ENCODE measurements around the gene ID4. TPM values are rescaled to one million over a fixed set of nuclear protein-coding genes. Genes with fewer than 3 reads are reported as not detected.

Gene ID4
- total RNA-seq, 2 experiments from 2014 or later: 1.6 to 2.1 TPM

DNA sequence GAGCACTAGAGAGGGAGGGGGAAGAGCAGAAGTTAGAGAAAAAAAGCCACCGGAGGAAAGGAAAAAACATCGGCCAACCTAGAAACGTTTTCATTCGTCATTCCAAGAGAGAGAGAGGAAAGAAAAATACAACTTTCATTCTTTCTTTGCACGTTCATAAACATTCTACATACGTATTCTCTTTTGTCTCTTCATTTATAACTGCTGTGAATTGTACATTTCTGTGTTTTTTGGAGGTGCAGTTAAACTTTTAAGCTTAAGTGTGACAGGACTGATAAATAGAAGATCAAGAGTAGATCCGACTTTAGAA, 2.0 kb downstream of the ID4 start:
- Histone ChIP-seq H3K9me3 (ENCODE audit: low read length) (no peaks in the 10 kb centered on the region), H3K27ac (ENCODE audit: low read depth, low read length, poor library complexity, severe bottlenecking) (peak overlapping the region; percentile 96), H3K4me1 (ENCODE audit: insufficient read depth, low read length, poor library complexity, severe bottlenecking) (peaks cover 63% of the 10 kb centered on the region), H2AFZ (ENCODE audit: low read length) (peak overlapping the region; percentile 58; the same call in 1 of the 2 replicates), H3K9me2 (ENCODE audit: insufficient read depth, low read length) (no peaks in the 10 kb centered on the region), H3K79me2 (ENCODE audit: insufficient read depth, low read depth, low read length) (peaks cover 25% of the 10 kb centered on the region; the same call in 1 of the 2 replicates), H3K4me3 (ENCODE audit: low read depth, low read length, poor library complexity, severe bottlenecking) (peak overlapping the region; percentile 80), H4K20me1 (ENCODE audit: insufficient read depth, low read length) (no peaks in the 10 kb centered on the region), H3K36me3 (ENCODE audit: insufficient read depth, low read length) (no peaks in the 10 kb centered on the region), H3K4me2 (ENCODE audit: low read length) (peak overlapping the region; percentile 80)
- BruUV-seq (replicated peaks): no TSS peak
- intact Hi-C loops (cut with micrococcal nuclease; ENCODE audit: unreplicated experiment): loop anchor here (1.0 to 10.0 kb wide), 5 partner anchors 37 to 1474 kb away; no protein-coding TSS in a partner anchor
- TF ChIP-seq EZH2phosphoT487 (IDR thresholded peaks at IDR 0.05; ENCODE audit: borderline replicate concordance, low read depth, low read length): no peak
- TF ChIP-seq, protein P1, sequence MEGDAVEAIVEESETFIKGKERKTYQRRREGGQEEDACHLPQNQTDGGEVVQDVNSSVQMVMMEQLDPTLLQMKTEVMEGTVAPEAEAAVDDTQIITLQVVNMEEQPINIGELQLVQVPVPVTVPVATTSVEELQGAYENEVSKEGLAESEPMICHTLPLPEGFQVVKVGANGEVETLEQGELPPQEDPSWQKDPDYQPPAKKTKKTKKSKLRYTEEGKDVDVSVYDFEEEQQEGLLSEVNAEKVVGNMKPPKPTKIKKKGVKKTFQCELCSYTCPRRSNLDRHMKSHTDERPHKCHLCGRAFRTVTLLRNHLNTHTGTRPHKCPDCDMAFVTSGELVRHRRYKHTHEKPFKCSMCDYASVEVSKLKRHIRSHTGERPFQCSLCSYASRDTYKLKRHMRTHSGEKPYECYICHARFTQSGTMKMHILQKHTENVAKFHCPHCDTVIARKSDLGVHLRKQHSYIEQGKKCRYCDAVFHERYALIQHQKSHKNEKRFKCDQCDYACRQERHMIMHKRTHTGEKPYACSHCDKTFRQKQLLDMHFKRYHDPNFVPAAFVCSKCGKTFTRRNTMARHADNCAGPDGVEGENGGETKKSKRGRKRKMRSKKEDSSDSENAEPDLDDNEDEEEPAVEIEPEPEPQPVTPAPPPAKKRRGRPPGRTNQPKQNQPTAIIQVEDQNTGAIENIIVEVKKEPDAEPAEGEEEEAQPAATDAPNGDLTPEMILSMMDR (conservative IDR thresholded peaks at IDR 0.05; ENCODE audit: low read length): no peak
- ChIA-PET CTCF (ENCODE audit: unreplicated experiment) (interaction anchor here (1.0 kb wide), 1 partner anchor 58 kb away, joined by 3 read pairs; no protein-coding TSS in a partner anchor), POLR2A (interaction anchor here (0.7 to 2.5 kb wide), 10 partner anchors 9 to 251 kb away, joined by 3 to 39 read pairs (median 6); no protein-coding TSS in a partner anchor)
- no peak for DNase-seq (ENCODE audit: low spot score)

DNA sequence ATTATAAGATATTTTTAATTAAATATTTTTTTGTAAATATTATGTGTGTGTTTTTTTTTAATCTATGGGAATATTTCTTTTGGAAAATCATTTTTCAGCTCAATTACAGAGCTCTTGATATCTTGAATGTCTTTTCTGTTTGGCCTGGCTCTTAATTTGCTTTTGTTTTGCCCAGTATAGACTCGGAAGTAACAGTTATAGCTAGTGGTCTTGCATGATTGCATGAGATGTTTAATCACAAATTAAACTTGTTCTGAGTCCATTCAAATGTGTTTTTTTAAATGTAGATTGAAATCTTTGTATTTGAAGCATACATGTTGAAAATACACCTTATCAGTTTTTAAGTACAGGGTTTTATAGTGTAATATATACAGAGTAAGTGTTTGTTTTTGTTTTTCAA, 2.6 kb downstream of the ID4 start:
- peak; percentile 43 for DNase-seq (ENCODE audit: low spot score)
- Histone ChIP-seq H3K36me3 (ENCODE audit: insufficient read depth, low read length) (no peaks in the 10 kb centered on the region), H3K9me3 (ENCODE audit: low read length) (no peaks in the 10 kb centered on the region), H3K4me1 (ENCODE audit: insufficient read depth, low read length, poor library complexity, severe bottlenecking) (peaks cover 69% of the 10 kb centered on the region), H2AFZ (ENCODE audit: low read length) (peak overlapping the region; percentile 76; the same call in 1 of the 2 replicates), H3K79me2 (ENCODE audit: insufficient read depth, low read depth, low read length) (peaks cover 22% of the 10 kb centered on the region; the same call in 1 of the 2 replicates), H3K27ac (ENCODE audit: low read depth, low read length, poor library complexity, severe bottlenecking) (peak overlapping the region; percentile 96), H3K4me2 (ENCODE audit: low read length) (peak overlapping the region; percentile 80), H4K20me1 (ENCODE audit: insufficient read depth, low read length) (no peaks in the 10 kb centered on the region), H3K9me2 (ENCODE audit: insufficient read depth, low read length) (no peaks in the 10 kb centered on the region), H3K4me3 (ENCODE audit: low read depth, low read length, poor library complexity, severe bottlenecking) (peak overlapping the region; percentile 80)
- CTCF ChIA-PET (ENCODE audit: unreplicated experiment): interaction anchor here (1.0 to 1.3 kb wide), 2 partner anchors 33 to 59 kb away, joined by 3 to 4 read pairs; no protein-coding TSS in a partner anchor
- no TSS peak for BruUV-seq (replicated peaks)
- intact Hi-C loops (cut with micrococcal nuclease; ENCODE audit: unreplicated experiment): loop anchor here (1.0 to 10.0 kb wide), 5 partner anchors 37 to 1475 kb away; no protein-coding TSS in a partner anchor
- TF ChIP-seq, protein P1 (conservative IDR thresholded peaks at IDR 0.05; ENCODE audit: low read length): no peak
- no peak for TF ChIP-seq EZH2phosphoT487 (IDR thresholded peaks at IDR 0.05; ENCODE audit: borderline replicate concordance, low read depth, low read length)
- POLR2A ChIA-PET: interaction anchor here (0.7 to 2.5 kb wide), 14 partner anchors 8 to 380 kb away, joined by 3 to 39 read pairs (median 4); no protein-coding TSS in a partner anchor

DNA sequence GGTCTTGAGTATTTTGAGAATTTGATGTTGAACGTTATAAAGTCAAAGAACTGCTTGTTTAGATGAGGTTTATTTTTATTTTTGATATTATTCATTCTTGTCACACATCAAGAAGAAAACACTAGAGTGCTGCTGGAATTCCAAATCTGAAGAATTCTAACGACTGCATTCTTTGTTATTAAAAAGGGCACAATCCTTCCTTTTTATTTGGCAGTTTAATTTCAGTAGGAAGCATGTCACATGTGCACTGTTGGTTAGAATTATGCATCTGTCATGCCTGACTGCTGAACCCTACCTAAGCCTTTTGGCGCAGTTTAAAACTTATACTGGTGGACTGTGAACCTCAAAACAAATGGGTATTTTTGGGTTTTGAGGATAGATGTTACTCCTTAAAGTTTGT, 4.0 kb downstream of the ID4 start:
- peak overlapping the region; percentile 76 for H2AFZ ChIP-seq (ENCODE audit: low read length)
- ChIA-PET CTCF (ENCODE audit: unreplicated experiment) (no interaction called here), POLR2A (interaction anchor here (0.7 to 1.8 kb wide), 6 partner anchors 9 to 1503 kb away, joined by 3 to 7 read pairs (median 4); no protein-coding TSS in a partner anchor)
- H4K20me1 ChIP-seq (ENCODE audit: insufficient read depth, low read length): no peaks in the 10 kb centered on the region
- no TSS peak for BruUV-seq (replicated peaks)
- H3K9me2 ChIP-seq (ENCODE audit: insufficient read depth, low read length): no peaks in the 10 kb centered on the region
- peaks cover 8% of the 10 kb centered on the region; the same call in 1 of the 2 replicates for H3K79me2 ChIP-seq (ENCODE audit: insufficient read depth, low read depth, low read length)
- H3K36me3 ChIP-seq (ENCODE audit: insufficient read depth, low read length): no peaks in the 10 kb centered on the region
- intact Hi-C loops (cut with micrococcal nuclease; ENCODE audit: unreplicated experiment): no loop called here
- TF ChIP-seq, protein P1 (conservative IDR thresholded peaks at IDR 0.05; ENCODE audit: low read length): no peak
- TF ChIP-seq EZH2phosphoT487 (IDR thresholded peaks at IDR 0.05; ENCODE audit: borderline replicate concordance, low read depth, low read length): no peak
- no peaks in the 10 kb centered on the region for H3K9me3 ChIP-seq (ENCODE audit: low read length)
- peak overlapping the region; percentile 80 for H3K4me2 ChIP-seq (ENCODE audit: low read length)
- peak overlapping the region; percentile 96 for H3K27ac ChIP-seq (ENCODE audit: low read depth, low read length, poor library complexity, severe bottlenecking)
- DNase-seq (ENCODE audit: low spot score): peak; percentile 60
- H3K4me1 ChIP-seq (ENCODE audit: insufficient read depth, low read length, poor library complexity, severe bottlenecking): peaks cover 66% of the 10 kb centered on the region
- H3K4me3 ChIP-seq (ENCODE audit: low read depth, low read length, poor library complexity, severe bottlenecking): peak overlapping the region; percentile 80
